ENCODE measurements around the gene PLA2G12A.

- no peak for TF ChIP-seq EZH2 (IDR thresholded peaks at IDR 0.05; ENCODE audit: borderline replicate concordance, low read length)
- no peak for TF ChIP-seq CTCF (conservative IDR thresholded peaks at IDR 0.05 in 1 of 2, IDR thresholded peaks at IDR 0.05 in 1 of 2; ENCODE audit: extremely low read depth in 1 of 2, insufficient read depth in 1 of 2, low read depth in 1 of 2, low read length in 2 of 2)
Observed at GRCh38 chr4:109718759-109719158, 11.1 kb downstream of the PLA2G12A start.

Measured in mammary epithelial cell (primary cell).